Natural killer cell (primary cell): ENCODE results near the gene SP6. TPM values are rescaled to one million over a fixed set of nuclear protein-coding genes. Genes with fewer than 3 reads are reported as not detected.

ENCODE experiments used
- ATAC-seq, 3 donors: fragments of 150-1000 bp in 2 of 3; fragments of 200-7000 bp in 1 of 3; cut with Tn5 transposase; 1 replicate in 1 of 3; 2 replicates in 2 of 3; pipeline ENCODE4 v1.10.0; 2021; ENCODE audit warnings: mild to moderate bottlenecking in 2 of 3, moderate library complexity in 2 of 3
- DNase-seq, 2 donors: peaks; one replicate each; pipeline versions ENCODE4 v3.0.0 to v3.0.0-alpha.2; 2013 to 2021; ENCODE audit warnings: mixed read lengths in 1 of 2
- H3K27ac ChIP-seq: one replicate; pipeline ENCODE4 v1.5.1; 2013; ENCODE audit warnings: mild to moderate bottlenecking, low read length
- H3K27me3 ChIP-seq: one replicate; pipeline ENCODE4 v1.6.1; 2013; ENCODE audit warnings: low read length; ENCODE audit not compliant: control insufficient read depth, insufficient read depth
- H3K36me3 ChIP-seq: one replicate; pipeline ENCODE4 v1.6.1; 2013; ENCODE audit warnings: low read length; ENCODE audit not compliant: control insufficient read depth, insufficient read depth
- H3K4me1 ChIP-seq: one replicate; pipeline ENCODE4 v1.6.1; 2013; ENCODE audit warnings: low read length; ENCODE audit not compliant: control insufficient read depth, insufficient read depth
- H3K4me3 ChIP-seq: one replicate; pipeline ENCODE4 v1.5.1; 2013; ENCODE audit warnings: low read length
- H3K9me3 ChIP-seq: one replicate; pipeline ENCODE4 v1.6.1; 2013; ENCODE audit warnings: low read length; ENCODE audit not compliant: control insufficient read depth, insufficient read depth
- H3K27ac Mint-ChIP-seq, 2 donors: one replicate each; pipeline ENCODE4 v1.8.0; 2022; ENCODE audit warnings: mild to moderate bottlenecking in 2 of 2, mixed read lengths in 2 of 2, moderate library complexity in 1 of 2
- H3K27me3 Mint-ChIP-seq, 2 donors: one replicate each; pipeline ENCODE4 v1.8.0; 2022; ENCODE audit warnings: low read depth in 2 of 2, mixed read lengths in 2 of 2
- H3K36me3 Mint-ChIP-seq: one replicate; pipeline ENCODE4 v1.8.0; 2022; ENCODE audit warnings: mixed read lengths
- H3K4me1 Mint-ChIP-seq, 2 donors: one replicate each; pipeline ENCODE4 v1.8.0; 2022; ENCODE audit warnings: mixed read lengths in 2 of 2
- H3K4me3 Mint-ChIP-seq: one replicate; pipeline ENCODE4 v1.8.0; 2022; ENCODE audit warnings: mild to moderate bottlenecking, moderate library complexity, mixed read lengths
- H3K9me3 Mint-ChIP-seq, 2 donors: one replicate each; pipeline ENCODE4 v1.8.0; 2022; ENCODE audit warnings: mixed read lengths in 2 of 2
- WGBS: methylation state at CpG from one replicate; pipeline ENCODE4 v1.1.7; 2013; ENCODE audit warnings: missing lambda C conversion rate; ENCODE audit not compliant: insufficient coverage; 5-methylcytosine and 5-hydroxymethylcytosine counted together
- intact Hi-C: fragments of 100-400 bp; cut with micrococcal nuclease; formaldehyde crosslinking; loops from one replicate; pipeline ENCODE4 v1.14.2; 2022
- total RNA-seq, 4 donors: library from RNA; stranded (reverse); fragments of 120-200 nt in 1 of 4; gene quantifications; one replicate each; pipeline versions ENCODE4 v1.2.3 to v1.2.4, GENCODE V29; 2013 to 2022
- TF ChIP-seq, protein P1 (sequence below): fragments of 200-600 bp; IDR thresholded peaks from one replicate; pipeline ENCODE4 v1.8.0; 2022; ENCODE audit warnings: antibody characterized with exemption

The SP6 gene
- total RNA-seq, 3 donors from 2014 or later (not counting 1 experiment from before 2014, with no cell fraction given): 0.09 TPM; not detected in 1

DNA sequence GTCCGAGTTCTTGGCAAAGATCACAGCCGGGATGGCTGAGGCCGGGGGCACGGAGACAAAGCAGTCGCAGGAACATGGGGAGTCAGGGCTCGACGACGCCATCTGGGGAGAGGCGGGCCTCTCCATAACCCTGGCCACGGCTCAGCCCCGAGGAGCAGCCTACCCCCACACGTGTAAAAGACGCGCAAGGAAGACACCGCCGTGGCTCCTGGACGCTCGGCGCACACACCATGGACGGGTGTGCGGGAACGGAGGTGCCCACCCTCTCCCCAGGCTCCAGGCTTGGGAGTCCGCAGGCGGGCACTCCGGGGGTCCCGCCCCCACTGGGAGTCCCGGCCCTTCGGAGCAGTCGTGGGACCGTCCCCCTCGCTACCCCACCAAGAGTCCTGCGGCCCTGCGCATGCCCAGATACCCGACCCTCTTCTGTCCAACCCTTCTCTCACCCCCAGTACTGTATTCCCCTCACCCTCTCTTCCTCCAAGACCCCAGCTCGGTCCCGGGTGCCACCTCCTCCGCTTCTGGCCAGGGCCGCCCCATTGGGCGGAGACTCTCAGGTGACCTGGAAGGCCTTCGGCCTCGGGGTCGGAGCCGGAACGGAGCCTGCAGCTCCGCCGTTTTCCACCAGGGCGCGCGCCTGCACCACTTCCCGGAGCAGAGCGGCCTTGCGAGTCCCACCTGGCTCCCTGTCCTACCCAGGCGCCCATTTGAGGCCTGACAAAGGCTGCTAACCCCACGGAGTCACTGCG lies 10.0 kb downstream of the SP6 start, which contains the start of gene SCRN2:
Gene SCRN2, minus strand, starts transcription at position 532 of the 746 bp plus-strand sequence. Its CDS starts 430 bp downstream, at position 102.
- H3K4me3 ChIP-seq: peak within 1 kb of the TSS; percentile 90
- H3K27ac Mint-ChIP-seq: peak within 1 kb of the TSS; percentile 81 to 97

GRCh38 chr17:47840001-47840741 lies 10.8 kb downstream of the SP6 start:
- Mint-ChIP-seq H3K27ac (peak overlapping the region; percentile 81 to 97), H3K4me3 (peak overlapping the region; percentile 99), H3K4me1 (peaks cover 15 to 24% of the 10 kb centered on the region in 2 donors), H3K27me3 (peaks cover 4 to 9% of the 10 kb centered on the region in 2 donors), H3K36me3 (no peaks in the 10 kb centered on the region), H3K9me3 (no peaks in the 10 kb centered on the region)
- peaks cover 18% of the 10 kb centered on the region for H3K4me1 ChIP-seq
- no peak for ATAC-seq
- H3K4me3 ChIP-seq: peak overlapping the region; percentile 90
- H3K27me3 ChIP-seq: peaks cover 4% of the 10 kb centered on the region
- H3K36me3 ChIP-seq: peaks cover 6% of the 10 kb centered on the region
- no peak overlapping the region for H3K27ac ChIP-seq
- H3K9me3 ChIP-seq: no peaks in the 10 kb centered on the region
- intact Hi-C loops: no loop called here
- TF ChIP-seq, protein P1, sequence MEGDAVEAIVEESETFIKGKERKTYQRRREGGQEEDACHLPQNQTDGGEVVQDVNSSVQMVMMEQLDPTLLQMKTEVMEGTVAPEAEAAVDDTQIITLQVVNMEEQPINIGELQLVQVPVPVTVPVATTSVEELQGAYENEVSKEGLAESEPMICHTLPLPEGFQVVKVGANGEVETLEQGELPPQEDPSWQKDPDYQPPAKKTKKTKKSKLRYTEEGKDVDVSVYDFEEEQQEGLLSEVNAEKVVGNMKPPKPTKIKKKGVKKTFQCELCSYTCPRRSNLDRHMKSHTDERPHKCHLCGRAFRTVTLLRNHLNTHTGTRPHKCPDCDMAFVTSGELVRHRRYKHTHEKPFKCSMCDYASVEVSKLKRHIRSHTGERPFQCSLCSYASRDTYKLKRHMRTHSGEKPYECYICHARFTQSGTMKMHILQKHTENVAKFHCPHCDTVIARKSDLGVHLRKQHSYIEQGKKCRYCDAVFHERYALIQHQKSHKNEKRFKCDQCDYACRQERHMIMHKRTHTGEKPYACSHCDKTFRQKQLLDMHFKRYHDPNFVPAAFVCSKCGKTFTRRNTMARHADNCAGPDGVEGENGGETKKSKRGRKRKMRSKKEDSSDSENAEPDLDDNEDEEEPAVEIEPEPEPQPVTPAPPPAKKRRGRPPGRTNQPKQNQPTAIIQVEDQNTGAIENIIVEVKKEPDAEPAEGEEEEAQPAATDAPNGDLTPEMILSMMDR: no peak
- 60% methylated on average over 17 of the region's 17 CpGs for WGBS
- DNase-seq: peak in 1 of 2 donors; percentile 22

More for the DNA sequence above, 10.0 kb downstream of the SP6 start, which contains the start of gene SCRN2:
- no peaks in the 10 kb centered on the region for H3K36me3 Mint-ChIP-seq
- under 1% methylated on average over 55 of the region's 55 CpGs for WGBS
- Histone ChIP-seq H3K27ac (peak within 1 kb of the TSS; percentile 49), H3K36me3 (peaks cover 6% of the 10 kb centered on the region), H3K27me3 (peaks cover 4% of the 10 kb centered on the region), H3K9me3 (no peaks in the 10 kb centered on the region), H3K4me1 (peaks cover 18% of the 10 kb centered on the region)
- ATAC-seq (peak; percentile 95 to 96 (median 96)), DNase-seq (peak; percentile 89 to 90)
- H3K4me1 Mint-ChIP-seq: peaks cover 15 to 24% of the 10 kb centered on the region in 2 donors
- H3K27me3 Mint-ChIP-seq: peaks cover 8 to 15% of the 10 kb centered on the region in 2 donors
- intact Hi-C loops: loop anchor here (1.0 kb wide), 2 partner anchors 49 to 129 kb away; no protein-coding TSS in a partner anchor
- TF ChIP-seq, protein P1: peak; percentile 87
- peak within 1 kb of the TSS; percentile 99 for H3K4me3 Mint-ChIP-seq
- H3K9me3 Mint-ChIP-seq: no peaks in the 10 kb centered on the region

DNA sequence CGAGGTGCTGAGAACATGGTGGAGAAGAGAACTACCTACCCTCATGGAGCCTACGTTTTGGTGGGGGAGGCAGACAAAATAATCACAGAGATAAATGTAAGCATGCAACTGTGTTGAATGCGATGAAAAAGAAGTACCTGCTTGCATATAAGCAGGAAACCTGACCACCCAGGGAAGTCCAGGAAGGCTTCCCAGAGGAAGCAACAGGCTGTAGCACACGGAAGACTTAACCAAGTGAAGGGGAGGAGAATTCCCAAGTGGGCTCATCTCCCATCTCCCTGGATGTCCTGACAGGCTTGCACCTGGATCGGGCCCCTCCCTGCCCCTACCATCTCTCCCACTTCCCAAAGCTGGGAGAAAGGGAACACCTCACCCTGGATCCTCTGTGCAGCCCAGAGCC lies 11.9 kb downstream of the SP6 start:
- no peak overlapping the region for H3K27ac Mint-ChIP-seq
- peaks cover 15 to 28% of the 10 kb centered on the region in 2 donors for H3K4me1 Mint-ChIP-seq
- no peaks in the 10 kb centered on the region for H3K36me3 Mint-ChIP-seq
- H3K4me3 ChIP-seq: no peak overlapping the region
- no peaks in the 10 kb centered on the region for H3K9me3 ChIP-seq
- ATAC-seq: no peak
- H3K9me3 Mint-ChIP-seq: no peaks in the 10 kb centered on the region
- H3K36me3 ChIP-seq: peaks cover 6% of the 10 kb centered on the region
- intact Hi-C loops: loop anchor here (10.0 kb wide), 2 partner anchors 106 to 206 kb away; partner anchors contain the start of genes NFE2L1 and PNPO
- H3K4me1 ChIP-seq: peaks cover 18% of the 10 kb centered on the region
- H3K4me3 Mint-ChIP-seq: peak overlapping the region; percentile 17
- TF ChIP-seq, protein P1: no peak
- H3K27me3 Mint-ChIP-seq: no peaks in the 10 kb centered on the region
- DNase-seq: no peak
- no peaks in the 10 kb centered on the region for H3K27me3 ChIP-seq
- 96% methylated on average over 5 of the region's 5 CpGs for WGBS
- H3K27ac ChIP-seq: no peak overlapping the region
